SK-N-SH treated with all-trans-retinoic acid at 6 μM for 48 hours (cell line): Measurements from ENCODE around the gene LYSMD2.

Source experiments
- GLIS3 ChIP-seq: fragments of 250-450 bp; sonication (Bioruptor Pico); IDR thresholded peaks from 2 replicates; pipeline ENCODE4 v1.5.0; 2020; ENCODE audit warnings: mild to moderate bottlenecking, moderate library complexity
- ZFP30 ChIP-seq: fragments of 450-650 bp; formaldehyde crosslinking; IDR thresholded peaks from 2 replicates; pipeline ENCODE4 v1.5.0; 2022; ENCODE audit warnings: mild to moderate bottlenecking, moderate library complexity
- ZNF565 ChIP-seq: fragments of 450-650 bp; formaldehyde crosslinking; conservative IDR thresholded peaks from 2 replicates; pipeline ENCODE4 v1.5.0; 2020; ENCODE audit warnings: low read depth, mild to moderate bottlenecking, moderate library complexity
- TF ChIP-seq, protein P1 (sequence below): fragments of 250-450 bp; sonication (Bioruptor Pico); IDR thresholded peaks from 2 replicates; pipeline ENCODE4 v1.5.1; 2021; ENCODE audit warnings: mild to moderate bottlenecking, moderate library complexity

DNA sequence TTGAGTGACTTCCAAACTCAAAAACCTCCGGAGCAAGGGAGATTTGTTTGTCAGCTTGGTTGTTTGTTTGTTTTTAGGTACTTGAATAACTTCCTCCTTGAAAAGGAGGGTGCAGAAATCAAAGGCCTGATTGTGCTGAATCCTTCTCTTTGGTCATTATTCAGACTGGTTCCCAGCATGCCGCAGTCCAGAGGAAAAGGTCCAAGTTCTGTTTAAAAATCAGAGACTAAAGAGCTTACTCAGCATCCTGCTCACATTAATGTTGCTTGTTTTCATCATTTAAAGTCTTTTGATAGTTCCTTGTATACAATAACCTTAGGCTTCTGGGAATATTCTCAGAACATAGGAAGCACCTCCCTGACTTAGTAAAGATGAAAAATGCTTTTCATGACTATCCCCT lies 57.1 kb downstream of the LYSMD2 start:
- TF ChIP-seq ZFP30 (CRISPR knock-in tag) (no peak), GLIS3 (CRISPR knock-in tag) (no peak), ZNF565 (CRISPR knock-in tag) (no peak)
- TF ChIP-seq, protein P1, sequence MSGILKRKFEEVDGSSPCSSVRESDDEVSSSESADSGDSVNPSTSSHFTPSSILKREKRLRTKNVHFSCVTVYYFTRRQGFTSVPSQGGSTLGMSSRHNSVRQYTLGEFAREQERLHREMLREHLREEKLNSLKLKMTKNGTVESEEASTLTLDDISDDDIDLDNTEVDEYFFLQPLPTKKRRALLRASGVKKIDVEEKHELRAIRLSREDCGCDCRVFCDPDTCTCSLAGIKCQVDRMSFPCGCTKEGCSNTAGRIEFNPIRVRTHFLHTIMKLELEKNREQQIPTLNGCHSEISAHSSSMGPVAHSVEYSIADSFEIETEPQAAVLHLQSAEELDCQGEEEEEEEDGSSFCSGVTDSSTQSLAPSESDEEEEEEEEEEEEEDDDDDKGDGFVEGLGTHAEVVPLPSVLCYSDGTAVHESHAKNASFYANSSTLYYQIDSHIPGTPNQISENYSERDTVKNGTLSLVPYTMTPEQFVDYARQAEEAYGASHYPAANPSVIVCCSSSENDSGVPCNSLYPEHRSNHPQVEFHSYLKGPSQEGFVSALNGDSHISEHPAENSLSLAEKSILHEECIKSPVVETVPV (CRISPR knock-in tag), result no peak
